Trophoblast cell (in vitro differentiated cells and primary cell): ENCODE data around the gene EXOC4.

ENCODE experiments used
- DNase-seq, 2 donors: peaks; one replicate each; pipeline ENCODE4 v3.0.0-alpha.2; 2016
- H2AFZ ChIP-seq: 2 replicates; pipeline ENCODE4 v1.6.1; 2013; ENCODE audit warnings: low read length, moderate library complexity, mild to moderate bottlenecking; ENCODE audit not compliant: insufficient read depth, poor library complexity
- H2AK5ac ChIP-seq: 2 replicates; pipeline ENCODE4 v1.6.1; 2013; ENCODE audit warnings: mild to moderate bottlenecking, low read length
- H2BK120ac ChIP-seq: 2 replicates; pipeline ENCODE4 v1.6.1; 2013; ENCODE audit warnings: low read length, mild to moderate bottlenecking, moderate library complexity; ENCODE audit not compliant: insufficient read depth, poor library complexity
- H2BK12ac ChIP-seq: 2 replicates; pipeline ENCODE4 v1.6.1; 2013; ENCODE audit warnings: mild to moderate bottlenecking, low read length, moderate library complexity
- H2BK5ac ChIP-seq: 2 replicates; pipeline ENCODE4 v1.6.1; 2013; ENCODE audit warnings: low read length, low read depth, moderate library complexity, mild to moderate bottlenecking; ENCODE audit not compliant: poor library complexity
- H3K14ac ChIP-seq: 2 replicates; pipeline ENCODE4 v1.6.1; 2013; ENCODE audit warnings: mild to moderate bottlenecking, low read length
- H3K18ac ChIP-seq: 2 replicates; pipeline ENCODE4 v1.6.1; 2013; ENCODE audit warnings: mild to moderate bottlenecking, low read length
- H3K23ac ChIP-seq: 2 replicates; pipeline ENCODE4 v1.6.1; 2013; ENCODE audit warnings: low read length
- H3K27ac ChIP-seq: 2 replicates; pipeline ENCODE4 v1.5.1; 2013; ENCODE audit warnings: low read depth, mild to moderate bottlenecking, inconsistent platforms, low read length, moderate library complexity
- H3K27me3 ChIP-seq: 2 replicates; pipeline ENCODE4 v1.6.1; 2013; ENCODE audit warnings: inconsistent platforms, mild to moderate bottlenecking, low read length, moderate library complexity; ENCODE audit not compliant: insufficient read depth
- H3K36me3 ChIP-seq, 2 experiments: 1 replicate in 1 of 2; 2 replicates in 1 of 2; pipeline ENCODE4 v1.6.1; 2013; ENCODE audit warnings: low read length in 2 of 2, mild to moderate bottlenecking in 2 of 2, moderate library complexity in 1 of 2; ENCODE audit not compliant: insufficient read depth in 2 of 2, control insufficient read depth in 1 of 2
- H3K4ac ChIP-seq: 2 replicates; pipeline ENCODE4 v1.6.1; 2013; ENCODE audit warnings: low read depth, mild to moderate bottlenecking, low read length, moderate library complexity
- H3K4me1 ChIP-seq, 2 experiments: 1 replicate in 1 of 2; 2 replicates in 1 of 2; pipeline ENCODE4 v1.6.1; 2013; ENCODE audit warnings: low read length in 2 of 2, mild to moderate bottlenecking in 2 of 2, moderate library complexity in 1 of 2; ENCODE audit not compliant: insufficient read depth in 2 of 2, control insufficient read depth in 1 of 2
- H3K4me2 ChIP-seq: 2 replicates; pipeline ENCODE4 v1.6.1; 2013; ENCODE audit warnings: inconsistent platforms, mild to moderate bottlenecking, low read length, moderate library complexity
- H3K4me3 ChIP-seq: 2 replicates; pipeline ENCODE4 v1.5.1; 2013; ENCODE audit warnings: mild to moderate bottlenecking, low read depth, low read length, inconsistent platforms
- H3K79me1 ChIP-seq: one replicate; pipeline ENCODE4 v1.6.1; 2013; ENCODE audit warnings: low read length
- H3K79me2 ChIP-seq: 2 replicates; pipeline ENCODE4 v1.6.1; 2013; ENCODE audit warnings: low read length, mild to moderate bottlenecking; ENCODE audit not compliant: control insufficient read depth, insufficient read depth, poor library complexity
- H3K9ac ChIP-seq: 2 replicates; pipeline ENCODE4 v1.6.1; 2013; ENCODE audit warnings: mild to moderate bottlenecking, low read length
- H3K9me3 ChIP-seq: 2 replicates; pipeline ENCODE4 v1.6.1; 2013; ENCODE audit warnings: low read depth, mild to moderate bottlenecking, control low read depth, inconsistent platforms, low read length; ENCODE audit not compliant: insufficient read depth
- H4K12ac ChIP-seq: 2 replicates; pipeline ENCODE4 v1.6.1; 2013; ENCODE audit warnings: low read depth, mild to moderate bottlenecking, low read length, moderate library complexity
- H4K8ac ChIP-seq: 2 replicates; pipeline ENCODE4 v1.6.1; 2013; ENCODE audit warnings: low read depth, mild to moderate bottlenecking, low read length, moderate library complexity
- H4K91ac ChIP-seq: one replicate; pipeline ENCODE4 v1.6.1; 2013; ENCODE audit warnings: low read depth, mild to moderate bottlenecking, low read length, moderate library complexity
- WGBS: extraction: QIAGEN DNeasy Blood & Tissue Kit; methylation state at CpG from one replicate; pipeline ENCODE4 v1.1.7; 2013; ENCODE audit warnings: missing lambda C conversion rate; ENCODE audit not compliant: insufficient read length, insufficient coverage; ENCODE audit errors: extremely low coverage; 5-methylcytosine and 5-hydroxymethylcytosine counted together

The EXOC4 gene

GRCh38 chr7:133290041-133290440 is 37.2 kb downstream of the EXOC4 start:
- Histone ChIP-seq H4K12ac (no peak overlapping the region), H3K27ac (no peak overlapping the region), H2BK5ac (no peak overlapping the region), H2BK120ac (no peak overlapping the region), H2AFZ (no peak overlapping the region), H3K9ac (no peak overlapping the region), H3K79me1 (no peaks in the 10 kb centered on the region), H3K23ac (no peak overlapping the region), H2BK12ac (no peak overlapping the region), H3K4me2 (no peak overlapping the region), H3K14ac (no peak overlapping the region), H3K4me3 (no peak overlapping the region), H3K9me3 (no peaks in the 10 kb centered on the region), H4K91ac (no peak overlapping the region), H3K4ac (no peak overlapping the region), H2AK5ac (no peak overlapping the region), H3K4me1 (no peaks in the 10 kb centered on the region), H3K27me3 (no peaks in the 10 kb centered on the region), H3K36me3 (peaks cover 3 to 5% of the 10 kb centered on the region in 2 experiments), H3K79me2 (no peaks in the 10 kb centered on the region), H3K18ac (no peak overlapping the region), H4K8ac (no peak overlapping the region)
- no peak for DNase-seq
- WGBS: no CpG with 5 or more reads among the region's 1 CpG

- Histone ChIP-seq H3K4me2 (no peak overlapping the region), H2BK12ac (no peak overlapping the region), H2BK120ac (no peak overlapping the region), H4K8ac (no peak overlapping the region), H3K36me3 (peaks cover 3 to 5% of the 10 kb centered on the region in 2 experiments), H3K18ac (no peak overlapping the region), H4K12ac (no peak overlapping the region), H3K27me3 (no peaks in the 10 kb centered on the region), H2AK5ac (no peak overlapping the region), H3K4me1 (no peaks in the 10 kb centered on the region), H3K9ac (no peak overlapping the region), H2BK5ac (no peak overlapping the region), H4K91ac (no peak overlapping the region), H3K4ac (no peak overlapping the region), H3K27ac (no peak overlapping the region), H3K9me3 (no peaks in the 10 kb centered on the region), H3K4me3 (no peak overlapping the region), H3K14ac (no peak overlapping the region), H3K23ac (no peak overlapping the region), H3K79me2 (no peaks in the 10 kb centered on the region), H3K79me1 (no peaks in the 10 kb centered on the region), H2AFZ (no peak overlapping the region)
- DNase-seq: peak in 1 of 2 donors; percentile 18
- no CpG with 5 or more reads among the region's 3 CpGs for WGBS
Measured at GRCh38 chr7:133290676-133291333, 37.9 kb downstream of the EXOC4 start.

GRCh38 chr7:133292631-133293030 is 39.8 kb downstream of the EXOC4 start:
- Histone ChIP-seq H3K9ac (no peak overlapping the region), H4K12ac (no peak overlapping the region), H3K9me3 (no peaks in the 10 kb centered on the region), H3K36me3 (peaks cover 3 to 5% of the 10 kb centered on the region in 2 experiments), H2BK5ac (no peak overlapping the region), H3K18ac (no peak overlapping the region), H2BK120ac (no peak overlapping the region), H3K4me2 (no peak overlapping the region), H4K91ac (no peak overlapping the region), H3K79me2 (no peaks in the 10 kb centered on the region), H3K23ac (no peak overlapping the region), H3K4me1 (no peaks in the 10 kb centered on the region), H2BK12ac (no peak overlapping the region), H4K8ac (no peak overlapping the region), H2AFZ (no peak overlapping the region), H3K4ac (no peak overlapping the region), H3K79me1 (no peaks in the 10 kb centered on the region), H3K27ac (no peak overlapping the region), H3K4me3 (no peak overlapping the region), H3K14ac (no peak overlapping the region), H3K27me3 (no peaks in the 10 kb centered on the region), H2AK5ac (no peak overlapping the region)
- WGBS: no CpG with 5 or more reads among the region's 1 CpG
- DNase-seq: no peak

- H3K4me2 ChIP-seq: no peak overlapping the region
- no CpG with 5 or more reads among the region's 6 CpGs for WGBS
- H3K18ac ChIP-seq: no peak overlapping the region
- no peaks in the 10 kb centered on the region for H3K27me3 ChIP-seq
- H3K9me3 ChIP-seq: no peaks in the 10 kb centered on the region
- H4K12ac ChIP-seq: no peak overlapping the region
- no peaks in the 10 kb centered on the region for H3K4me1 ChIP-seq
- H2BK5ac ChIP-seq: no peak overlapping the region
- H2BK12ac ChIP-seq: no peak overlapping the region
- H3K27ac ChIP-seq: no peak overlapping the region
- no peak overlapping the region for H3K4me3 ChIP-seq
- no peak overlapping the region for H3K23ac ChIP-seq
- no peak overlapping the region for H2AK5ac ChIP-seq
- no peak overlapping the region for H2AFZ ChIP-seq
- H2BK120ac ChIP-seq: no peak overlapping the region
- no peak overlapping the region for H4K91ac ChIP-seq
- peaks cover 3 to 5% of the 10 kb centered on the region in 2 experiments for H3K36me3 ChIP-seq
- H3K79me2 ChIP-seq: no peaks in the 10 kb centered on the region
- H3K14ac ChIP-seq: no peak overlapping the region
- no peaks in the 10 kb centered on the region for H3K79me1 ChIP-seq
- H4K8ac ChIP-seq: no peak overlapping the region
- H3K9ac ChIP-seq: no peak overlapping the region
- DNase-seq: no peak
- no peak overlapping the region for H3K4ac ChIP-seq
Measured at GRCh38 chr7:133293384-133294160, 40.7 kb downstream of the EXOC4 start.
